ENCODE results near the gene PRKCA.

GRCh38 chr17:66655861-66656260 is 353.4 kb downstream of the PRKCA start:
- TF ChIP-seq POLR2AphosphoS5 (IDR thresholded peaks at IDR 0.05) (no peak), POLR2A (IDR thresholded peaks at IDR 0.05) (no peak)
- TF ChIP-seq, protein P1, sequence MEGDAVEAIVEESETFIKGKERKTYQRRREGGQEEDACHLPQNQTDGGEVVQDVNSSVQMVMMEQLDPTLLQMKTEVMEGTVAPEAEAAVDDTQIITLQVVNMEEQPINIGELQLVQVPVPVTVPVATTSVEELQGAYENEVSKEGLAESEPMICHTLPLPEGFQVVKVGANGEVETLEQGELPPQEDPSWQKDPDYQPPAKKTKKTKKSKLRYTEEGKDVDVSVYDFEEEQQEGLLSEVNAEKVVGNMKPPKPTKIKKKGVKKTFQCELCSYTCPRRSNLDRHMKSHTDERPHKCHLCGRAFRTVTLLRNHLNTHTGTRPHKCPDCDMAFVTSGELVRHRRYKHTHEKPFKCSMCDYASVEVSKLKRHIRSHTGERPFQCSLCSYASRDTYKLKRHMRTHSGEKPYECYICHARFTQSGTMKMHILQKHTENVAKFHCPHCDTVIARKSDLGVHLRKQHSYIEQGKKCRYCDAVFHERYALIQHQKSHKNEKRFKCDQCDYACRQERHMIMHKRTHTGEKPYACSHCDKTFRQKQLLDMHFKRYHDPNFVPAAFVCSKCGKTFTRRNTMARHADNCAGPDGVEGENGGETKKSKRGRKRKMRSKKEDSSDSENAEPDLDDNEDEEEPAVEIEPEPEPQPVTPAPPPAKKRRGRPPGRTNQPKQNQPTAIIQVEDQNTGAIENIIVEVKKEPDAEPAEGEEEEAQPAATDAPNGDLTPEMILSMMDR (IDR thresholded peaks at IDR 0.05) = no peak

All from prostate gland (tissue), 2 donors.